Forelimb muscle (tissue), 1 donor: ENCODE results near the gene EXT2. TPM values are rescaled to one million over a fixed set of nuclear protein-coding genes. Genes with fewer than 3 reads are reported as not detected.

ENCODE experiments used
- DNase-seq: peaks from one replicate; pipeline ENCODE4 v3.0.0-alpha.2; 2013; ENCODE audit warnings: low read depth
- polyA plus RNA-seq: library from polyadenylated mRNA; unstranded; fragments of 120-200 nt; gene quantifications from one replicate; pipeline ENCODE4 v1.2.1, GENCODE V29; 2013; ENCODE audit not compliant: insufficient read length

EXT2 gene
- polyA plus RNA-seq, 1 donor = 45.8 TPM

DNA sequence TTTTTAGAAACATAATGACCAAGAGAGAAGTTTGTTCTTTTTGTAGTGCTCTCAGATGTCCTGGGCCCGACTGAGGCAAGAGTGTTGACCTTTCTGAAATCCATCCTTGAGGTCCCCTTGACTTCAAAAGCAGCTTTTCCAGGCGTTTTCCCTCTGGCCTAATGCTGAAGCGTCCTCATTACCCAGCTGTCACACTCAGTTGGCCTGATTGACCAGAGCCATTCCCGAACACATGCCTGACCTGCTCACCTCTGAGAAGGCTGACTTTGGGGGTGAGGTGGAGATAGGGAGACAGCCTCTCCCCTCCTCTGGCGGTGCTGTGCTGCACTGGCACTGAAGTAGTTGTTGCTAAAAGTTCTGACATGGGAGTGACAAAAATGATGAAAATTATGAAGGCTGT, 147.6 kb downstream of the EXT2 start:
- no peak for DNase-seq

DNA sequence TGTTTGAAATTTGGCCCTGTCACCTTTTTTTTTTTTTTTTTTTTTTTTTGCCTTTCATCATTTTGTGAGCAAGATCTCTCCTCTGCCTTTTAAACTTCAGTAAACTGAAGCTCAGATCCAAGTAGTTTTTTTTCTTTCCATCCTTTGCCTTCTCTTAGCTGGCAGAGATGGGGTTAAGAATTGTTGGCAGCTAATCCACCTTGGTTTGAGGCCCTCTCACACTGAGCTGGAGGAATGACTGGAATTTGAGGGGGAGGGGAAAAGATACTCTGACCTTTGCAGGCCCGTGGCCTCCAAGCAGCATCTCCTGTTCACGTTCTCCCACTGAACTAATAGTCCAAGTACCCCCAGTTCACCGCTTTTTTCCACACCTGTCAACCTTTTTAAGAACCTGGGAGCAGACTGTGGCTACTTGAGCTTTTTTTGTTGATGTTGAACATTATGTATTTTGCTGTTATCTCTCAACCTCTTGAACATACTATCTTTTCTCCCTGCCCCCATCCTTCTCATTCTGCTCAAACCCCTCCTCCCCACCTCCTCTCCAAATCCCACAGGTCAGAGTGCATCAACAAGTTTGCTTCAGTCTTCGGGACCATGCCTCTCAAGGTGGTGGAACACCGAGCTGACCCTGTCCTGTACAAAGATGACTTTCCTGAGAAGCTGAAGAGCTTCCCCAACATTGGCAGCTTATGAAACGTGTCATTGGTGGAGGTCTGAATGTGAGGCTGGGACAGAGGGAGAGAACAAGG, 148.3 kb downstream of the EXT2 start:
- DNase-seq = no peak

DNA sequence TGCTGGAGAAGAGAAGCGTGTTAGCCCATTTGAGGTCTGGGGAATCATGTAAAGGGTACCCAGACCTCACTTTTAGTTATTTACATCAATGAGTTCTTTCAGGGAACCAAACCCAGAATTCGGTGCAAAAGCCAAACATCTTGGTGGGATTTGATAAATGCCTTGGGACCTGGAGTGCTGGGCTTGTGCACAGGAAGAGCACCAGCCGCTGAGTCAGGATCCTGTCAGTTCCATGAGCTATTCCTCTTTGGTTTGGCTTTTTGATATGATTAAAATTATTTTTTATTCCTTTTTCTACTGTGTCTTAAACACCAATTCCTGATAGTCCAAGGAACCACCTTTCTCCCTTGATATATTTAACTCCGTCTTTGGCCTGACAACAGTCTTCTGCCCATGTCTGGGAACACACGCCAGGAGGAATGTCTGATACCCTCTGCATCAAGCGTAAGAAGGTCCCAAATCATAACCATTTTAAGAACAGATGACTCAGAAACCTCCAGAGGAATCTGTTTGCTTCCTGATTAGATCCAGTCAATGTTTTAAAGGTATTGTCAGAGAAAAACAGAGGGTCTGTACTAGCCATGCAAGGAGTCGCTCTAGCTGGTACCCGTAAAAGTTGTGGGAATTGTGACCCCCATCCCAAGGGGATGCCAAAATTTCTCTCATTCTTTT, 149.3 kb downstream of the EXT2 start:
- no peak for DNase-seq

DNA sequence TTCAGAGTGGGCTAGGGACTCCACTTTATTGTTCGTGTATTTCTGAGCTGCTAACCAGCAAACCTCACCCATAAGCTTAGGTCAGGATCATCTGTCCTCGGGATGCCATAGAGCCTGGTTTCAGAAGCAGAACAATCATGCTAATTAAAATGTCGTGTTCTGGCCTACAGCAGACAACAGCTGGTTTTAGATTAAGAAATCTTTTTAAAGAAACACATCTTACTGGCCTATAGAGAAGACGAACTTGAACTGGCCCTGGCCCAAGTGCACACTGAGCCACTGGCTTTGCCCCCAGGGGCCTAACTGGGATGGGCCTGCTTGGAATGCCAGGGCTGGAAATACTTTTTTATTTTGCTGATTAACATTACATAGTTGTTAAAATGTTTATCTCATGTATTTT, 151.2 kb downstream of the EXT2 start:
- DNase-seq = no peak

DNA sequence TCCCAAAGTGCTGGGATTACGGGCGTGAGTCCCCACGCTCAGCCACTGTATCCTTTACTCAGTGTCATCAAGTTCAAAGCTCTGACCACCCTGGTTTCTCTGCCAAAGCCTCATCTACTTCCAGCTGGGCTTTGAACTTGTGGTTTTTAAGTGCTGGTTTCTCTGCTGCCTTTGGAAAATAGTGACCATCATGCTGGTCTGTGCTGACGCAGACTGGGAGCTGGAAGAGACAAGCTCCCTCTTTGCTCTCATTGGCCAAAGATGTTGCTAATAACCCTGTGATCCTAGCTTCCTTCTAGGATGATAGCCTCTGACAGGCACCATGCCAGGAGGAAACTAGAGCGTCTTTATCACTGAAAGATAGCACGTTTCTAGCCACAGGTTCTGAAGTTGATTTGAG, 152.0 kb downstream of the EXT2 start:
- no peak for DNase-seq

DNA sequence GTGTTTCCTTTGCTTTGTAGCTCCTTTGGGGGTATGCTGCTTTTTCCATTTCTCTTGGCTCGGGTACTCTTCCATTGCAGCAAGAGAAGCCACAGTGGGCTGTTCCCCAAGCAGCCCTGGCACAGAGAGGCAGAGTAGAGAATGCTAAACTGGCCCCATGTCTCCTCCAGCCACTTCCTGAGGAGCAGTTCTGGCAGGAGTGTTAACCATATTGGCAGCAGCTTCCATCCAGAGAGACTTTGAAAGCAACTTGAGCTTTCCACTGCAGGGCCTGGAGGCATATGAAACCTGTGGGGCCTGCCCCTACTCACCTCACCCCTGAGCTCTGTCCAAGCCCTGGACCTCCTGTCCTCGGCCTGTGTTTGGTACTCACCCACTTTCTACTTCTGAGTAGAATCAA, 152.6 kb downstream of the EXT2 start:
- no peak for DNase-seq

DNA sequence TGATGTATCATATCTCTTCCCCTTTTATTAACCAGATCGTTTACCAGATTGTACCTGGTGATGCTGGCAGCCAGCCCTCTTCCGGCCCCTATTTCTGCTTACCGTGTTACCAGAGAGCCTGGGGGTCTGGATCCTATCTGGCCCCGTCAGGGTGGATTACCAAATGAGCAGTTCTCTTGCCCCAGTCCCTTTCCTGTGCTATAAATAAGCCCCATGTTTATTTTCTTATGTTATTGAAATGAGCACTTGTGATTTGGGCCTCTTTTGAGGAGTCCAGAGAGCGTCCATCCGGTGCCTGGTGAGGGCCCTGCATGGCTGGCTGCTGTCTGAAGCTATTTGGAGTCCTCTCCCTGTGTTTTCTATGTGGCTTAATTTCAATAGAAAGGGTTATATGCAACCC, 154.9 kb downstream of the EXT2 start:
- no peak for DNase-seq

DNA sequence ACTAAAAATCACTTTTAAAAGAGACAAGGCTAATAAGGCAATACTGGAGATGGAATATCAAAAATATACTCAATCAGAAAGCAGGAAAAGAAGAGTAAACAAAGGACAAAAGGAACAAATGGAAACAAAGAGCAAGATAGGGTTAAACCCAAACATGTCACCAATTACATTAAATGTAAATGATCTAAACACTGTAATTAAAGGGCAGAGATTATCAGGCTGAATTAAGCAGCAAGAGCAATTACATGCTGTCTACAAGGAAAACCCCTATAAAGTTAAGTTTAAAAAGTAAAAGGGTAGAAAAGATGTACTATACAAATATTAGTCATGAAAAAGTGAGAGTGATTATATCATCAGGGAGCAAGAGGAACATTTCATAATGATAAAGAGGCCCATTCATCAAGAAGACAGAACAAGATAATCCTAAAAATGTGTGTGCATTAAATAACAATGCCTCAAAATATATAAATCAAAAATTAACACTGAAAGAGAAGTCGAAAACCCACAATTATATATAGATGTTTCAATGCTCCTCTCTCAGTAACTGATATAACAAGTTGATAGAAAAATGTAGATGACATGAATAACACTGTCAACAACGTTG, 157.6 kb downstream of the EXT2 start:
- DNase-seq = no peak

DNA sequence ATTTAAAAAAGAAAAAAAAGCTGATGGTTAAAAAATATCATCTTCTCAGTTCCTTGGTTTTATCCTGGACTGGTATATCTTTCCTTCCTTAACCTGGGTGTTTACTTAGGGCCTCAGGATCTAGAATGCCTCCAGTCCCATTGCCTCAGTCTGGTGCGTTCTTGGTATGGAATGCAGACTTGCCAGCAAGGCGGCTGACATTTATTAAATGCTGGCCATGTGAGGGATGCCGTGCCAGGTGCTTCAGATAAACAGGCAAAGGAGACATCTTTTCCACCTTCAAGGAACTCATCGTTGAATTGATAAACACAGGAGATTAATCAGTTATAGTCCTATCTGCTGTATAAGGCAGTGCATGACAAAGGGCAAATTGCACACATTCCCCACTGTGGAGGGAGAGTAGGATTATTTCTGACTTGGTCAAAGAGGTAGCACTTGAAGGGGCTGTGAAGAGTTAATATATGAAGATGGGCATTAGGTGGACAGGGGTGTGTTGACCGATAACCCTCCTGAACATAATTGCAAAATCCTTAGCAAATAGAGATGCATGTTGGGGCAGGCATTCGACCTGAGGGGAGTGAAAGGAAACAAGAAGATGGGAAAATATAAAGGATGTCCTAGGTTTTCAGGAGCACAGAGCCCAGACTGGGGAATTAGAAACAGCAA, 160.1 kb downstream of the EXT2 start:
- DNase-seq = no peak

DNA sequence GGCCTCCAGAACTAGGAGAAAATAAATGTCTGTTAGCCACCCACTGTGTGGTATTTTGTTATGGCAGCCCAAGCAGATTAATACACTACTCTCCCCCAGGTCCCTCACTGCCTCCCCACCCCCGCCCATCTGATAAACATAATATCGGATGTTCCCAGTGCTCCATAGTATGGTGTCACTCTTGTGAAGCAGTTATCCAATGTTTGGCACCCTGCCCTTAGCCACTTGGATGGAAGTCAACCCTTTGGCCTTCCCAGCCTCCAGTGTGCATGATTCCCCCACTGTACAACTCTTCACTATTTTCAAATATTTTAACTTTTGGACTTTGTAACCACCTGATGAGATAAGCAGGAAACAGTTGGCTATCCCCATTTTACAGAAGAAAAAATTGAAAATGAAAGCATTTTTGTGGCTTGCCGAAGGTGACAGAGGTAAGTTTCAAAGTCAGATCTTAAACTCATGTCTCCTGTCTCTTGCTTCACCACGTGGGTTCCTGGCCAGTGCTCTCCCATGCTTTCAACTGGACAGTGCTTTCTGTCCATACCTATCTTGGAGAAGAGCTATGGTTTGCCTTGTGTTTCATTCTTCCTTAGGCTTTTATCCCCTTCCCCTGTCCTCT, 161.3 kb downstream of the EXT2 start:
- no peak for DNase-seq

DNA sequence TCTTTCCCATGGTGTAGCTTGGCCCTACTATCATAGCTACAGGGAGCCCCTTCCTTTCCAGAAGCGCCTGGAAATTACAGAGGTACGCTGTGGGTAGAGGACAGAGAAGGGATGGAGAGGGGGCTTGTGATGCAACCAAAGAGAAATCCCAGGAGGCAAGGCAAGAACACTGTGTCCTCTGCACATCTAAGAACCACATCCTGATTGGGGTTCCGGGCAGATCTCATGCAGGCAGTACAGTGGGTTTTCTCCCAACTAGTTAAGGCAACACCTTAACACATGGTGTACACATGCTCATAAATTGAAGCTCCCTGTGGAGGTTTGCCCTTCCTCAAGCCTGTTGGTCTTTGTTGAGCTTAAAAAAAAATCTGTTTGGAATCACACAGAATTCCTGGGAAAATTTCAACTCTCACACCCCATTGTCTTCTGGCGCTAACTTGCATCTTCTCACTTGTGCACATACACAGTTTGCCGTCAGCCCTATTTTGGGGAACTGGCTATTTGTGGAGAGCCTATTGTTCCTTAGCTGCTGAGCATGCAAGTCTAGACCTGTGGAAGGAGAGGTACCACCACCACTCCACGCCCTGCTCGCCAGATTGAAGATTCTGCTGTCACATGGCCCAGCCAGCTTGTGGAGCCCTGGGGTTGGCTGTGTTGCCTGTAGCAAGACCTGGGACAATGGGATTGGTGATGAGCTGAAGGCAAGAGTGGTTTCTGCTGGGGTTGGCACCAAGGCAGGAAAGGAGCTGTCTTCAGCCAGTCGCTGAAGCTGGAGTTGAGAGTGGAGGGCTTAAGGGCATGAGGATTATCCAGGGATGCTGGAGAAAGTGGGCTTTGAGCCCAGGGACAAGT, 162.1 kb downstream of the EXT2 start:
- DNase-seq = no peak

DNA sequence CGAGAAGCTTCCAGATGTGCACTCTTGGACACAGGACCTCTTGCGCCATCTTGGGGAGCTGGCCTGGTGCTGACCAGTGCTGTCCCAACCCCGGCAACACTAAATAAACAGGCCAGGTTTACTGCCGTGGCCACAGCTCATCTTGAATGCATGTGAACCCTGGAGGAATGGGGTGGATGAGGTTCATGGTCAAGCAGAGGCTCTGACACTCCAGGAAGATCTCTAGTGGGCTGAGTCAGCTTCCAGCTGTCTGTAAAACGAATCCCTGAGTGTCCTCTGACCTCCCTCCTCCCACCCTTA, 162.7 kb downstream of the EXT2 start:
- no peak for DNase-seq

DNA sequence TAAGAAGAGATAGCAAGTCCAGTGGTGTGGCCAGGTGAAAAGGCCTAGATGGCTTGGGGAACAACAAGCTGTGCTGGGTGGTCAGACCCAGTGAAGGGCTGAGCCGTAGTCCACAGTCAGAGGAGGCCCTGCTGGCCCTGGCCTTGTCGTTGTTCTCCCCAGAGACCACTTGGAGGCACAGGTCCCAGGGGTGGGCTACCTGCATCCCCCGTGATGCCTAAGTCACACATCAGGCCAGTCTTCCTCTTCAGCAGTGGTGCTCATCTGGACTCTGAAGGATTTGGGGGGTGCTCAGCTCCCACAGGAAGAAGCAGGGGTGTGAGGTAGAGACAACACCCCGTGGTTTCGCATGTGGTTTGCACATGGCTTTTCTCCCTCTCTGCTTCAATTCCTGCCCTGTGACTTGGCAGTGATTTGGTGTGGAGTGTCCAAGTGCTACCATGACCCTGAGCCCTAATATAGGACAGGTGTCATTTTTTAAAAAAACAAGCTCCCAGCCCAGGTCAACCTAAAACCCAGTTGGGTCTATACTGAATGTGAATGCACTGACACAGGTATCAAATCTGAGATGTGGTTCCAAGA, 163.5 kb downstream of the EXT2 start:
- no peak for DNase-seq

DNA sequence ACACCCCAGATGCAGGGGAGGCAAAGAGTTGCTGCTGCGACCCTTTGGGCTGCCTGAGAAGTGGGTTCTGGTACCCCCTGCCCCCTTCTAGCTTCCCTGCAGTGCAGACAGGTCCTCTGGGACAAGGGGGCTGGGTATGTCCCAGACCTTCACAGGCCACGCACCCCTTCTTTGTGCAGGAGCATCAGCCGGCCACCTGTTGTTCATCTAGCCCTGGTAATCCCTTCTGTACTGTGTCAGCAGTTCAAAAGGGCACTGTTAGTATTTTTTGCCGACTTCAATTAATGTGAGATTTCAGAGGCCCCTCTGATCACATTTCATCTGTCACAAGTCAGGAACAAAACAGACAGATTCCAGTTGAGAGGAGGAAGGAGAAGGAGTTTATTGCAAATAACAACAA, 164.6 kb downstream of the EXT2 start:
- DNase-seq = no peak

DNA sequence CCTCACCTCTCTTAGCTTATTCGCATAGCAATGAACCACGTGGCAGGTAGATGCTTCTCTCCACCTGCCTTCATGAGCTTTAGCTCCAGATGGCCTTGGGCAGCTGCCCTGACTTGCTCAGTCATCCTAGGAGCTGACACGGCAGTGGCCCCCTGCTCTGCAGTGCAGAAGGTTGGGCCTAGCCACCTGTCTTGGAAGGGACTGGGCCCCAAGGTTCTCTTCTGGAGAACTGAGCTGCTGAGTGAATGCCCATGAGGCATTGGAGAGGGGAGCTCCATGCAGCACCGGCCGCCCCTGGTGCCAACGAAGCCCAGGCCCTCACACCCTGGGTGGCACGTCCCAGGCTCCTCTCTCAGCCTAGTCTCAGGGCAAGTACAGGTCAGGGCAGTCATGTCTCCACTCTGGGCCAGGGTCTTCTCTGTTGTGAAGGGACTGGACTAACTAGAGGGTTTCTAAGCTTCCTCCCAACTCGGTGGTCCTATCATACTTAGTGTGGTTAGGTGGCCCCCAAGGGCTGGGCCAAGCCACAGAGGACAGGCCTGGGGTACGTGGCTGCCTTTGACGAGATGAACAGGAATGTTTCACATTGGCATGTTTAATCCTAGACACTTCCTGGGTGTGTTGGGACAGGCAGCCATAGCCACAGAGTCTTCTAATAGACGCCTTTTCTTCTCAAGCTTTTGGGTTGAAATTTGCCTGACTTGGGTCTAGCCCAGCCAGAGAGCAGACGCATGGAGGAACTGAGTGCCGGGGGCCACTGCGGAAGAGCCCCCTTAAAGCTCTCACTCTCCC, 166.5 kb downstream of the EXT2 start:
- DNase-seq = no peak

DNA sequence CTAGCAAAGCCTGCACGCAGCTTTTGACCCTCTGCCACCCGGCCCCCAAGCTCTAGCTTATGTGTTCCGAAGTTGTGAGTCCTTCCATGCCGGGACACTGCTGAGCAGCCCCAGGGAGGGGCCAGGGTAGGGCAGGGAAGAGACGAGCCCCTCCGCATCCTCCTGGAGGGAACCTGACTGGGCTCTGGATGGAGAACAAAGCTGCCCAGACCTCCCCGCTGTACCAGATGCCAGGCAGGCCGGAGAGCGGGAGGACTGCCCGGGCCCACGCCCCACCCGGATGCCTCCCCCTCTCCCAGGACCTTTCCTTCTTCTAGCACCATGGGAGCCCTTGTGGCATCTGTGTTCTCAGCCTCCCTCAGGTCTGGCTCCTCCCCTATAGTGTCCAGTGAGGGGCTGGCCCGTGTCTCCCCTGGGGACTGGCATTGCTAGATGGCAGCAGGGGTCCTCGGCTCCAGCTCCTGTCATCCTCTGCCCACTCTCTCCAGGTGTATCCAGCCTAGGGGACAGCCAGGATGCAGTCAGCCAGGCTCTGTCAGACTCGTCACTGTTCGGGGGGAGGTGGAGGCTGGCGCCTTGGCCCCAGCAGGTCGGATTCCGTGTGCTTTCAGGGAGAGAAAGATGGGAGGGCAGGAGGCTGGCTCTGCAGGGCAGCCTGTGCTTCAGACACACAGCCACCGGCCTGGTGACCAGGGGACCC, 168.4 kb downstream of the EXT2 start:
- DNase-seq = no peak

DNA sequence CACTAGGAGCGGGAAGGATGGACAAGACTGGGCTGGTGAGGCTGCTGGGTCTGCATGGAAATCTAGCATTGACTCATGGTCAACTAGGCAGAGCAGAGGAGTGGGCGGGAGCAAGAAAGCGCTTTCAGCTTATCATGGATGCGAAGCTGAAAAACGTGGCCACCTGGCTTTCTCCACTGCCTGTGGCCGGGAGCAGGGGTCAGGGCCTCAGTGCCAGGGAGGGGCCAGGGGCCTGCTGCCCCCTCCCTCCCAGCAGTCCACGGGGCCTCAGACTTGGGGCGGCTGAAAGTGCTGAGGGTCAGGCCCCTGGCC, 168.9 kb downstream of the EXT2 start:
- no peak for DNase-seq

DNA sequence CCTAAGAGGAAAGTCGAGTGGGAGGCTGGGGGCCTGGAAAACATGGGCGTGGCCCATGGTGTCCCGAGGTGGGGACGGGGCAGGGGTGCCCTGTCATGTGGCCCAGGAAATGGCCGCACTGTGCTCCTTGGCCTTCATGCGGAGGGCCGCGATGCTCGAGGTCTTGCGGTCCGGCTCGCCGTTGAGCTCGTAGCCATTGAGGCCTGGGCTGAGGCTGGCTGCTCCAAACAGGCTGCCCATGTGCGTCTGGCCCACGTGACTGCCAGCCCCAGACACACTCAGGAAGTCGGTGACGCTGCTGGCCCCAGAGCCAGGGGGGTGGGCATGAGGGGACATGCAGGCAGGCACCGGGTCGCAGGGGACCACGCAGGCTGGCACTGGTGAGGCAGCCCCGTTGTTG, 169.3 kb downstream of the EXT2 start:
- no peak for DNase-seq

DNA sequence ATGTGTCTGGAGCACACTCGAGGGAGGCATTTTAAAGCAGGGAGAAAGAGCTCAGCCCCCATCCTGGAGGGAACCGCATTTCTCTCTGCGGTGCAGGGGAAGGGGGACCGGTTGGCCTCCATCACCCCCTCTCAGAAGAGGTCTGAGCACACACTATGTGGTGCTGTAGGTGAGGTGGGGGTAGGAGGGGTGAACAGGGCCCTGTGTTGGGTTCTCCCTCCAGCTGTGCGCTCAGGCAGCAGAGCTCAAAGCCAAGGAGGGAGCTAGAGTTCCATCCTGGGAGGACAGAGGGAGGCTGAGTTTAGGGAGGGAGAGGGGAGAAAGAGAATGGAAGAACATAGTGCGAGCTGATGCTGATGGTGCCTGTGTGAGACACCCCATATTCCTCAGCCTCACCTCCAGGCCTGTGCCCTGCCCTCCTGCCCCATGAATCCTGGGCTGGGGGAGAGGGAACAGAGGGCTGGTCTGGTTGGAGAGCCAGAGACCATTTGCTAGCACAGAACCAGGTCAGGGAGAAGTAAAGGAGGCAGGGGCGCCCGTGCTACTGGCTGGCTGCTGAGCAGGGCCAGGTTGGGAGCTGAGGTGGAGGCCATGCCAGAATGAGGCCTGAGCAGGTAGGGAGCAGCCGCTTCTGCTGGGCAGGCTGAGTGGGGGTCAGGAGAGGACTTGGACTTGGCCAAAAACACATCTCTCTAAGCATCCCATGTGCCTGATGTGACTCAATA, 170.7 kb downstream of the EXT2 start:
- no peak for DNase-seq
